ENCODE data around the gene PHLDB3.

GRCh38 chr19:43476606-43477005 lies 27.9 kb downstream of the PHLDB3 start:
- TF ChIP-seq CTCF (conservative IDR thresholded peaks at IDR 0.05; ENCODE audit: low read depth, low read length): no peak
- TF ChIP-seq EZH2 (IDR thresholded peaks at IDR 0.05; ENCODE audit: borderline replicate concordance, low read depth, low read length, poor library complexity, severe bottlenecking): no peak

Data from A673 (cell line).